ENCODE measurements around the gene LIPC. TPM values are rescaled to one million over a fixed set of nuclear protein-coding genes. Genes with fewer than 3 reads are reported as not detected.

Gene LIPC
- total and polyA plus RNA-seq, 2 donors (not counting 3 experiments of a cell fraction or from before 2014, with no cell fraction given): not detected

- dilution Hi-C loops (cut with MboI; ENCODE audit: extremely low pct_ligation_motif_present, low sequenced_read_pairs): no loop called here
- no peak overlapping the region for H3K4me2 ChIP-seq (ENCODE audit: insufficient read depth, low read length)
- no peaks in the 10 kb centered on the region for H3K9me1 ChIP-seq (replicated peaks; ENCODE audit: control insufficient read depth, extremely low read depth, insufficient read depth, low read length)
- no peaks in the 10 kb centered on the region for H3K4me1 ChIP-seq (ENCODE audit: control insufficient read depth, extremely low read depth, insufficient read depth, low read length)
- TF ChIP-seq FOS (IDR thresholded peaks at IDR 0.05; ENCODE audit: borderline replicate concordance, insufficient read depth, low read length) (no peak), CTCF (IDR thresholded peaks at IDR 0.05; ENCODE audit: extremely low read depth in 1 of 2, insufficient read depth in 1 of 2, low read depth in 1 of 2, low read length in 2 of 2) (no peak), EZH2 (IDR thresholded peaks at IDR 0.05; ENCODE audit: borderline replicate concordance, low read depth, low read length, severe bottlenecking) (no peak), POLR2A (IDR thresholded peaks at IDR 0.05; ENCODE audit: low read depth, low read length) (no peak), POLR2AphosphoS5 (IDR thresholded peaks at IDR 0.05; ENCODE audit: insufficient read depth, low read depth, low read length) (no peak), JUN (IDR thresholded peaks at IDR 0.05; ENCODE audit: borderline replicate concordance, insufficient read depth, insufficient read length, low read depth) (no peak), GATA2 (IDR thresholded peaks at IDR 0.05; ENCODE audit: insufficient read depth, insufficient read length, low read depth, low read length) (no peak), MYC (IDR thresholded peaks at IDR 0.05; ENCODE audit: low read depth, low read length) (no peak), MAX (IDR thresholded peaks at IDR 0.05; ENCODE audit: insufficient read depth, insufficient read length) (no peak)
- H4K20me1 ChIP-seq (replicated peaks; ENCODE audit: control insufficient read depth, extremely low read depth, insufficient read depth, low read length): no peaks in the 10 kb centered on the region
- H3K27ac ChIP-seq (ENCODE audit: insufficient read depth, low read depth, low read length): no peak overlapping the region
- DNase-seq (ENCODE audit: low read depth, low spot score): no peak
- no peaks in the 10 kb centered on the region for H3K27me3 ChIP-seq (ENCODE audit: control insufficient read depth in 2 of 2, insufficient read depth in 2 of 2, low read length in 2 of 2)
- H3K36me3 ChIP-seq (ENCODE audit: control insufficient read depth in 2 of 2, extremely low read depth in 1 of 2, insufficient read depth in 2 of 2, low read length in 2 of 2): no peaks in the 10 kb centered on the region
- H2AFZ ChIP-seq (ENCODE audit: low read depth, low read length): no peak overlapping the region
- intact Hi-C loops (cut with micrococcal nuclease): no loop called here
- H3K9me3 ChIP-seq (replicated peaks; ENCODE audit: control insufficient read depth, insufficient read depth, low read length): no peaks in the 10 kb centered on the region
- FAIRE-seq: no peak
- BruUV-seq (replicated peaks): no TSS peak
- POLR2A ChIA-PET: no interaction called here
- CTCF ChIA-PET: no interaction called here
- no peak overlapping the region for H3K9ac ChIP-seq (replicated peaks; ENCODE audit: extremely low read depth, insufficient read depth, low read length)
- no peak overlapping the region for H3K4me3 ChIP-seq (replicated peaks in 1 of 3; ENCODE audit: insufficient read depth in 1 of 3, low read depth in 1 of 3, low read length in 3 of 3)
- no peaks in the 10 kb centered on the region for H3K79me2 ChIP-seq (ENCODE audit: control insufficient read depth, insufficient read depth, low read length)
Observed at GRCh38 chr15:58451826-58452225, 20.0 kb downstream of the LIPC start.

Measured in endothelial cell of umbilical vein (primary cell).